MM.1S (cell line): ENCODE measurements around the gene TBC1D22B.

Source experiments
- CTCF ChIP-seq: fragments of 300-600 bp; sonication (generic); IDR thresholded peaks from 2 replicates; pipeline ENCODE4 v1.5.1; 2016; ENCODE audit warnings: antibody characterized with exemption, low read length, mixed read lengths
- EZH2 ChIP-seq: fragments of 300-600 bp; sonication (generic); optimal IDR thresholded peaks from 2 replicates; pipeline ENCODE3; 2017; ENCODE audit warnings: low read depth, mild to moderate bottlenecking, antibody characterized with exemption, low read length, mixed read lengths

- TF ChIP-seq CTCF (no peak), EZH2 (no peak)
Measured at GRCh38 chr6:37256692-37257319, 766 bp upstream of the TBC1D22B start.
